HepG2 (cell line): Measurements from ENCODE around the gene PIM1. TPM values are rescaled to one million over a fixed set of nuclear protein-coding genes. Genes with fewer than 3 reads are reported as not detected.

Experiments used
- BCL6 ChIP-seq: IDR thresholded peaks from 2 replicates; pipeline ENCODE4 v1.6.1; 2016; ENCODE audit warnings: missing genetic modification reagents, missing compliant biosample characterization
- ETV6 ChIP-seq: sonication (generic); formaldehyde crosslinking; conservative IDR thresholded peaks from 2 replicates; pipeline ENCODE4 v1.4.0; 2020; ENCODE audit warnings: missing genetic modification reagents
- GRHL1 ChIP-seq: sonication (generic); formaldehyde crosslinking; conservative IDR thresholded peaks from 2 replicates; pipeline ENCODE4 v1.8.0; 2022; ENCODE audit warnings: missing genetic modification reagents
- HBP1 ChIP-seq: IDR thresholded peaks from 2 replicates; pipeline ENCODE4 v1.6.1; 2016; ENCODE audit warnings: low read depth, control low read depth
- KLF16 ChIP-seq, 2 experiments: sonication (generic) in 1 of 2; formaldehyde crosslinking in 1 of 2; IDR thresholded peaks; 2 replicates each; pipeline versions ENCODE4 v1.6.1 to v1.8.0; 2016 to 2023; ENCODE audit warnings: missing genetic modification reagents in 2 of 2, missing compliant biosample characterization in 1 of 2
- KLF6 ChIP-seq: IDR thresholded peaks from 2 replicates; pipeline ENCODE4 v1.8.0; 2016; ENCODE audit warnings: missing biosample characterization, missing genetic modification reagents
- KLF9 ChIP-seq: IDR thresholded peaks from 2 replicates; pipeline ENCODE4 v1.6.1; 2016; ENCODE audit warnings: low read depth
- KMT2A ChIP-seq: sonication (generic); formaldehyde crosslinking; IDR thresholded peaks from 2 replicates; pipeline ENCODE4 v1.4.0; 2020; ENCODE audit warnings: missing genetic modification reagents
- MBD4 ChIP-seq: IDR thresholded peaks from 2 replicates; pipeline ENCODE4 v1.6.1; 2012; ENCODE audit warnings: low read length, inconsistent platforms, borderline replicate concordance
- MEIS1 ChIP-seq: sonication (generic); formaldehyde crosslinking; IDR thresholded peaks from 2 replicates; pipeline ENCODE4 v1.9.0; 2021; ENCODE audit warnings: mild to moderate bottlenecking, missing genetic modification reagents, moderate library complexity, borderline replicate concordance
- POGZ ChIP-seq: sonication (generic); formaldehyde crosslinking; IDR thresholded peaks from 2 replicates; pipeline ENCODE4 v1.4.0; 2020; ENCODE audit warnings: mild to moderate bottlenecking, missing genetic modification reagents
- RBAK ChIP-seq: sonication (generic); formaldehyde crosslinking; IDR thresholded peaks from 2 replicates; pipeline ENCODE4 v1.5.1; 2020; ENCODE audit warnings: mild to moderate bottlenecking, missing genetic modification reagents
- REXO4 ChIP-seq: sonication (generic); formaldehyde crosslinking; IDR thresholded peaks from 2 replicates; pipeline ENCODE4 v1.8.0; 2022; ENCODE audit warnings: missing genetic modification reagents, mild to moderate bottlenecking, borderline replicate concordance
- RFX5 ChIP-seq: IDR thresholded peaks from 2 replicates; pipeline ENCODE4 v1.6.1; 2011; ENCODE audit warnings: low read depth, low read length, improper control_type of control experiment
- U2AF1 ChIP-seq: fragments of 200-400 bp; formaldehyde crosslinking; optimal IDR thresholded peaks from 2 replicates; pipeline ENCODE3; 2017; ENCODE audit warnings: mild to moderate bottlenecking, low read depth, low read length
- YEATS4 ChIP-seq: sonication (generic); formaldehyde crosslinking; IDR thresholded peaks from 2 replicates; pipeline ENCODE4 v1.4.0; 2020; ENCODE audit warnings: missing genetic modification reagents, borderline replicate concordance
- ZBTB7A ChIP-seq: sonication (generic); formaldehyde crosslinking; IDR thresholded peaks from 2 replicates; pipeline ENCODE4 v1.8.0; 2022; ENCODE audit warnings: mild to moderate bottlenecking, missing genetic modification reagents
- ZFP90 ChIP-seq: sonication (generic); formaldehyde crosslinking; IDR thresholded peaks from 2 replicates; pipeline ENCODE4 v1.8.0; 2022; ENCODE audit warnings: missing genetic modification reagents, mild to moderate bottlenecking, inconsistent platforms, borderline replicate concordance
- ZNF3 ChIP-seq: IDR thresholded peaks from 2 replicates; pipeline ENCODE4 v1.7.0; 2017; ENCODE audit warnings: inconsistent platforms
- polyA plus RNA-seq, 8 experiments: library from polyadenylated mRNA; depleted of rRNA in 3 of 8; stranded (reverse) in 7 of 8; unstranded in 1 of 8; fragments of >200 nt; fragmentation: Illumina TruSeq in 4 of 8; extraction: Trizol in 4 of 8; gene quantifications; 2 replicates each; pipeline versions ENCODE4 v1.2.1 to v1.2.3, GENCODE V29; 2011 to 2016; ENCODE audit warnings: low read depth in 4 of 8, missing spikeins in 1 of 8, mixed read lengths in 1 of 8; ENCODE audit not compliant: insufficient read depth in 1 of 8
- total RNA-seq, 5 experiments: library from RNA; depleted of rRNA; stranded (reverse); fragments of >200 nt; fragmentation: Illumina TruSeq; extraction: Trizol; gene quantifications; 2 replicates each; pipeline ENCODE4 v1.2.3, GENCODE V29; 2016; ENCODE audit warnings: low read depth in 1 of 5
- TF ChIP-seq, protein P1 (sequence below): sonication (generic); formaldehyde crosslinking; IDR thresholded peaks from 2 replicates; pipeline ENCODE4 v1.5.0; 2020; ENCODE audit warnings: missing genetic modification reagents, mild to moderate bottlenecking, borderline replicate concordance
- TF ChIP-seq, protein P2 (sequence below), 2 experiments: sonication (generic) in 1 of 2; formaldehyde crosslinking in 1 of 2; IDR thresholded peaks; 2 replicates each; pipeline versions ENCODE4 v1.4.0 to v1.6.1; 2018 to 2020; ENCODE audit warnings: missing genetic modification reagents in 2 of 2, borderline replicate concordance in 1 of 2, low read depth in 1 of 2, mild to moderate bottlenecking in 1 of 2, missing biosample characterization in 1 of 2
- TF ChIP-seq, protein P3 (sequence below): sonication (generic); formaldehyde crosslinking; IDR thresholded peaks from 2 replicates; pipeline ENCODE4 v1.4.0; 2020; ENCODE audit warnings: missing genetic modification reagents, borderline replicate concordance

Gene PIM1
- total and polyA plus RNA-seq, 2 of the 13 experiments (the other 11 are each of a cell fraction or from before 2014, with no cell fraction given): 29.4 to 117 TPM

GRCh38 chr6:37168811-37169495 lies 999 bp upstream of the PIM1 start (continued):
- TF ChIP-seq POGZ (CRISPR knock-in tag): no peak
- TF ChIP-seq, protein P1, sequence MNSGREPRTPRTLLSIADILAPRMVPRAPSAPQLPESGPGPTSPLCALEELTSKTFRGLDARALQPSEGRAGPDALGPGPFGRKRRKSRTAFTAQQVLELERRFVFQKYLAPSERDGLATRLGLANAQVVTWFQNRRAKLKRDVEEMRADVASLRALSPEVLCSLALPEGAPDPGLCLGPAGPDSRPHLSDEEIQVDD (CRISPR knock-in tag): no peak
- TF ChIP-seq ETV6 (CRISPR knock-in tag): peak; percentile 14; the same call in 1 of the 2 replicates
- no peak for TF ChIP-seq MEIS1
- TF ChIP-seq HBP1 (CRISPR knock-in tag): no peak
- no peak for TF ChIP-seq REXO4 (CRISPR knock-in tag)
- no peak; a peak in 1 of 4 replicates for TF ChIP-seq KLF16 (CRISPR knock-in tag; IDR thresholded peaks at IDR 0.05)
- TF ChIP-seq ZNF3 (CRISPR knock-in tag): no peak
- no peak for TF ChIP-seq U2AF1
- no peak for TF ChIP-seq RFX5
- TF ChIP-seq KMT2A (CRISPR knock-in tag): no peak
- TF ChIP-seq MBD4: no peak
- TF ChIP-seq KLF6 (CRISPR knock-in tag): no peak
- TF ChIP-seq, protein P2, sequence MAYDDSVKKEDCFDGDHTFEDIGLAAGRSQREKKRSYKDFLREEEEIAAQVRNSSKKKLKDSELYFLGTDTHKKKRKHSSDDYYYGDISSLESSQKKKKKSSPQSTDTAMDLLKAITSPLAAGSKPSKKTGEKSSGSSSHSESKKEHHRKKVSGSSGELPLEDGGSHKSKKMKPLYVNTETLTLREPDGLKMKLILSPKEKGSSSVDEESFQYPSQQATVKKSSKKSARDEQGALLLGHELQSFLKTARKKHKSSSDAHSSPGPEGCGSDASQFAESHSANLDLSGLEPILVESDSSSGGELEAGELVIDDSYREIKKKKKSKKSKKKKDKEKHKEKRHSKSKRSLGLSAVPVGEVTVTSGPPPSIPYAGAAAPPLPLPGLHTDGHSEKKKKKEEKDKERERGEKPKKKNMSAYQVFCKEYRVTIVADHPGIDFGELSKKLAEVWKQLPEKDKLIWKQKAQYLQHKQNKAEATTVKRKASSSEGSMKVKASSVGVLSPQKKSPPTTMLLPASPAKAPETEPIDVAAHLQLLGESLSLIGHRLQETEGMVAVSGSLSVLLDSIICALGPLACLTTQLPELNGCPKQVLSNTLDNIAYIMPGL (CRISPR knock-in tag; IDR thresholded peaks at IDR 0.05; ENCODE audit: borderline replicate concordance in 1 of 2, low read depth in 1 of 2): 0 out of 4 replicates have a peak, but pooled peaks of 1 of the 2 experiments have one; percentile 28
- TF ChIP-seq RBAK (CRISPR knock-in tag): 0 out of 2 replicates have a peak, but pooled peaks have one; percentile 11
- TF ChIP-seq, protein P3, sequence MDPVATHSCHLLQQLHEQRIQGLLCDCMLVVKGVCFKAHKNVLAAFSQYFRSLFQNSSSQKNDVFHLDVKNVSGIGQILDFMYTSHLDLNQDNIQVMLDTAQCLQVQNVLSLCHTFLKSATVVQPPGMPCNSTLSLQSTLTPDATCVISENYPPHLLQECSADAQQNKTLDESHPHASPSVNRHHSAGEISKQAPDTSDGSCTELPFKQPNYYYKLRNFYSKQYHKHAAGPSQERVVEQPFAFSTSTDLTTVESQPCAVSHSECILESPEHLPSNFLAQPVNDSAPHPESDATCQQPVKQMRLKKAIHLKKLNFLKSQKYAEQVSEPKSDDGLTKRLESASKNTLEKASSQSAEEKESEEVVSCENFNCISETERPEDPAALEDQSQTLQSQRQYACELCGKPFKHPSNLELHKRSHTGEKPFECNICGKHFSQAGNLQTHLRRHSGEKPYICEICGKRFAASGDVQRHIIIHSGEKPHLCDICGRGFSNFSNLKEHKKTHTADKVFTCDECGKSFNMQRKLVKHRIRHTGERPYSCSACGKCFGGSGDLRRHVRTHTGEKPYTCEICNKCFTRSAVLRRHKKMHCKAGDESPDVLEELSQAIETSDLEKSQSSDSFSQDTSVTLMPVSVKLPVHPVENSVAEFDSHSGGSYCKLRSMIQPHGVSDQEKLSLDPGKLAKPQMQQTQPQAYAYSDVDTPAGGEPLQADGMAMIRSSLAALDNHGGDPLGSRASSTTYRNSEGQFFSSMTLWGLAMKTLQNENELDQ (CRISPR knock-in tag): no peak
- no peak for TF ChIP-seq ZFP90 (CRISPR knock-in tag)
- TF ChIP-seq ZBTB7A: no peak; the same call in 1 of the 2 replicates
- TF ChIP-seq BCL6 (CRISPR knock-in tag): no peak
- TF ChIP-seq KLF9: no peak
- TF ChIP-seq YEATS4 (CRISPR knock-in tag): 0 out of 2 replicates have a peak, but pooled peaks have one; percentile 0
- TF ChIP-seq GRHL1 (CRISPR knock-in tag): no peak
